Measurements from ENCODE around the gene WFDC11. TPM values are rescaled to one million over a fixed set of nuclear protein-coding genes. Genes with fewer than 3 reads are reported as not detected.

Gene WFDC11
- total RNA-seq, 1 experiment from 2014 or later, result not detected

DNA sequence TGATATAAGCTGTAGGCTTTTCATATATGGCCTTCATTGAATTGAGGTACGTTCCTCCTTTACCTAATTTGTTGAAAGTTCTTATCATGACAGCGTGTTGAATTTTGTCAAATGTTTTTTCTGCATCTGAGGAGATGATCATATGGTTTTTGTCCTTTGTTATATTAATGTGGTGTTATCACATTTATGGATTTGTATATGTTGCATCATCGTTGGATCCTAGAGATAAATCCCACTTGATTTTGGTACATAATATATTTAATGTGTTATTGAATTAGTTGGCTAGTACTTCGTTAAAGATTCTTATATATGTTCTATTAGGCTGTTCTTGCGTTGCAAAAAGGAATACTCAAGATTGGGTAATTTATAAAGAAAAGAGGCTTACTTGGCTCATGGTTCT lies 30.4 kb downstream of the WFDC11 start:
- ChIA-PET POLR2A (ENCODE audit: unreplicated experiment) (no interaction called here), CTCF (no interaction called here)
- H3F3A ChIP-seq (ENCODE audit: insufficient read depth, low read depth), result no peaks in the 10 kb centered on the region
- H3K4me2 ChIP-seq, result no peak overlapping the region
- no peaks in the 10 kb centered on the region for H3K36me3 ChIP-seq (ENCODE audit: low read depth)
- no peaks in the 10 kb centered on the region for H4K20me1 ChIP-seq (ENCODE audit: insufficient read depth)
- no peak for DNase-seq
- no peak overlapping the region for H2AFZ ChIP-seq
- intact Hi-C loops (cut with micrococcal nuclease; ENCODE audit: unreplicated experiment), result no loop called here
- H3K79me2 ChIP-seq (ENCODE audit: low read depth), result no peaks in the 10 kb centered on the region
- no peaks in the 10 kb centered on the region for H3K9me3 ChIP-seq (ENCODE audit: insufficient read depth, low read depth)
- H3K9me2 ChIP-seq (ENCODE audit: insufficient read depth), result no peaks in the 10 kb centered on the region
- no peak overlapping the region for H3K27ac ChIP-seq
- no peak overlapping the region for H3K4me3 ChIP-seq
- H3K4me1 ChIP-seq (replicated peaks; ENCODE audit: insufficient read depth), result no peaks in the 10 kb centered on the region
- no TSS peak for BruUV-seq (replicated peaks)
- TF ChIP-seq, protein P1, sequence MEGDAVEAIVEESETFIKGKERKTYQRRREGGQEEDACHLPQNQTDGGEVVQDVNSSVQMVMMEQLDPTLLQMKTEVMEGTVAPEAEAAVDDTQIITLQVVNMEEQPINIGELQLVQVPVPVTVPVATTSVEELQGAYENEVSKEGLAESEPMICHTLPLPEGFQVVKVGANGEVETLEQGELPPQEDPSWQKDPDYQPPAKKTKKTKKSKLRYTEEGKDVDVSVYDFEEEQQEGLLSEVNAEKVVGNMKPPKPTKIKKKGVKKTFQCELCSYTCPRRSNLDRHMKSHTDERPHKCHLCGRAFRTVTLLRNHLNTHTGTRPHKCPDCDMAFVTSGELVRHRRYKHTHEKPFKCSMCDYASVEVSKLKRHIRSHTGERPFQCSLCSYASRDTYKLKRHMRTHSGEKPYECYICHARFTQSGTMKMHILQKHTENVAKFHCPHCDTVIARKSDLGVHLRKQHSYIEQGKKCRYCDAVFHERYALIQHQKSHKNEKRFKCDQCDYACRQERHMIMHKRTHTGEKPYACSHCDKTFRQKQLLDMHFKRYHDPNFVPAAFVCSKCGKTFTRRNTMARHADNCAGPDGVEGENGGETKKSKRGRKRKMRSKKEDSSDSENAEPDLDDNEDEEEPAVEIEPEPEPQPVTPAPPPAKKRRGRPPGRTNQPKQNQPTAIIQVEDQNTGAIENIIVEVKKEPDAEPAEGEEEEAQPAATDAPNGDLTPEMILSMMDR (conservative IDR thresholded peaks at IDR 0.05), result no peak
- no peak for TF ChIP-seq EZH2 (IDR thresholded peaks at IDR 0.05; ENCODE audit: low read depth)
- H3K27me3 ChIP-seq (ENCODE audit: insufficient read depth, low read depth), result peaks cover 8% of the 10 kb centered on the region

DNA sequence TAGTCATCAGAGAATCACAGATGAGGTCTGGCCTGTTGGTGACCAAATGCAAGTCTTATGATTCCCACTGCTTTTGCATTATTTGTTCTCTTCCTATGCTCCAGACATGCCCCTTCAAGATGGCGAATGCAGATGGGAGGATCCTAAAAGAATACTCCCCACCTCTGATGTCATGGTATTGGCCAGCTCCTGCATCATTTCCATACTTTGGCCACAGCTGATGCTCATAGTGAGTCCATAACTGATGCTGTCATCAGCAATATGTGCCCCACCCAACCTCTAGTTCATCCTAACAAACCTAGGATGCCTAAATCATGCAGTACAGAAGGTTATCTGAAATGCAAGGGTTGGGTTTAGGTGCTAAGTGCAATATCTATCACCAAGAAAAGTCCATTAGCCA lies 33.5 kb downstream of the WFDC11 start:
- no TSS peak for BruUV-seq (replicated peaks)
- no peaks in the 10 kb centered on the region for H4K20me1 ChIP-seq (ENCODE audit: insufficient read depth)
- POLR2A ChIA-PET (ENCODE audit: unreplicated experiment), result no interaction called here

DNA sequence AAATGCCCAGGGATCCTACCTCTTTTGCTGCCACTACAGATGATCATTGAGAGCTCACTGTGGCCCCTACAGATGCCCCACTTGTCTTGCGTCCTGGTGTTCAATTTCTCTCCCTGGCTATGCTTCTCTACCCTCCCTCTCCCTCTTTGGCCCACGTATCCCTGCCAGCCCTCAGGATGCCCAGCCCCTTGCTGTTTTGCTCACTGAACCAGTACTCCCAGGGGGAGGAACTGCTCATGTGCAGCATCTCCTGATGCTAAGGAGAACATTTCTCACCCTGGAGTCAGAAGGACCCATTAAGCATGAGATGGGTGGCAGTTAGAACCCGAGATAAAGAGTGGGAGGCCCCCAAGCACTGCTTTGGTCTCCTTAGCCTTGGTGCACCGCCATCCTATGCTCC lies 38.9 kb downstream of the WFDC11 start, which contains the start of gene WFDC9:
TSS of gene WFDC9 (minus strand) at position 101 of the 400 bp plus-strand sequence. CDS start 21,103 bp downstream, outside the sequence.
- H3K9me2 ChIP-seq (ENCODE audit: insufficient read depth), result no peaks in the 10 kb centered on the region; the same call in 1 of the 2 replicates
- ChIA-PET POLR2A (ENCODE audit: unreplicated experiment) (no interaction called here), CTCF (no interaction called here)
- no peak for DNase-seq
- no peaks in the 10 kb centered on the region for H3K79me2 ChIP-seq (ENCODE audit: low read depth)
- H3K4me2 ChIP-seq, result no peak within 1 kb of the TSS
- H4K20me1 ChIP-seq (ENCODE audit: insufficient read depth), result no peaks in the 10 kb centered on the region
- H3F3A ChIP-seq (ENCODE audit: insufficient read depth, low read depth), result no peaks in the 10 kb centered on the region
- H2AFZ ChIP-seq, result no peak within 1 kb of the TSS
- H3K9me3 ChIP-seq (ENCODE audit: insufficient read depth, low read depth), result no peaks in the 10 kb centered on the region
- BruUV-seq (replicated peaks), result no TSS peak
- H3K36me3 ChIP-seq (ENCODE audit: low read depth), result no peaks in the 10 kb centered on the region
- no peaks in the 10 kb centered on the region for H3K4me1 ChIP-seq (replicated peaks; ENCODE audit: insufficient read depth)
- intact Hi-C loops (cut with micrococcal nuclease; ENCODE audit: unreplicated experiment), result no loop called here
- no peak within 1 kb of the TSS for H3K27ac ChIP-seq
- no peak within 1 kb of the TSS for H3K4me3 ChIP-seq
- H3K27me3 ChIP-seq (ENCODE audit: insufficient read depth, low read depth), result peaks cover 7% of the 10 kb centered on the region; the same call in 1 of the 2 replicates
- TF ChIP-seq EZH2 (IDR thresholded peaks at IDR 0.05; ENCODE audit: low read depth), result no peak
- TF ChIP-seq, protein P1 (conservative IDR thresholded peaks at IDR 0.05), result no peak

More for the DNA sequence above, 33.5 kb downstream of the WFDC11 start:
- Histone ChIP-seq H3K4me2 (no peak overlapping the region), H3K36me3 (ENCODE audit: low read depth) (no peaks in the 10 kb centered on the region), H3K9me2 (ENCODE audit: insufficient read depth) (no peaks in the 10 kb centered on the region), H3K4me3 (no peak overlapping the region), H3K27ac (no peak overlapping the region), H3K27me3 (ENCODE audit: insufficient read depth, low read depth) (peaks cover 12% of the 10 kb centered on the region), H3K9me3 (ENCODE audit: insufficient read depth, low read depth) (no peaks in the 10 kb centered on the region), H3K4me1 (replicated peaks; ENCODE audit: insufficient read depth) (no peaks in the 10 kb centered on the region), H3F3A (ENCODE audit: insufficient read depth, low read depth) (no peaks in the 10 kb centered on the region), H2AFZ (no peak overlapping the region), H3K79me2 (ENCODE audit: low read depth) (no peaks in the 10 kb centered on the region)
- CTCF ChIA-PET, result no interaction called here
- TF ChIP-seq, protein P1 (conservative IDR thresholded peaks at IDR 0.05), result no peak
- TF ChIP-seq EZH2 (IDR thresholded peaks at IDR 0.05; ENCODE audit: low read depth), result no peak
- no peak for DNase-seq
- intact Hi-C loops (cut with micrococcal nuclease; ENCODE audit: unreplicated experiment), result no loop called here
